GM21529 (cell line): ENCODE results near the gene BAZ2A.
"Not testable (repeated sequence)": the region's sequence is repeated elsewhere in the genome, so short reads cannot be mapped to it uniquely, and the experiment has no call there.

Experiments
- ATAC-seq: cut with Tn5 transposase; IDR thresholded peaks from one replicate; pipeline ENCODE4 v1.9.1; 2021; ENCODE audit not compliant: unreplicated experiment

Gene BAZ2A

GRCh38 chr12:56630180-56630632, at the start of gene BAZ2A:
Gene BAZ2A (minus strand): TSS chr12:56630326. CDS start chr12:56617530, 12,796 bp downstream.
- peak; percentile 54 for ATAC-seq

- no peak for ATAC-seq
Observed at GRCh38 chr12:56678852-56679251, 48.7 kb upstream of the BAZ2A start.

- peak; percentile 66 for ATAC-seq
Observed at GRCh38 chr12:56677680-56678079, 47.6 kb upstream of the BAZ2A start.

- no peak for ATAC-seq
Observed at GRCh38 chr12:56676851-56677580, 46.9 kb upstream of the BAZ2A start.

- no peak for ATAC-seq
Observed at GRCh38 chr12:56671608-56672007, 41.5 kb upstream of the BAZ2A start.

GRCh38 chr12:56670836-56671235, 40.7 kb upstream of the BAZ2A start:
- no peak for ATAC-seq

- no peak for ATAC-seq
Observed at GRCh38 chr12:56668197-56668457, 38.0 kb upstream of the BAZ2A start.

GRCh38 chr12:56661979-56662638, 32.0 kb upstream of the BAZ2A start:
- no peak for ATAC-seq

GRCh38 chr12:56661560-56661959, 31.4 kb upstream of the BAZ2A start:
- ATAC-seq, result no peak

GRCh38 chr12:56658921-56659320, 28.8 kb upstream of the BAZ2A start:
- no peak for ATAC-seq

GRCh38 chr12:56657416-56658379, 27.6 kb upstream of the BAZ2A start:
- no peak for ATAC-seq

GRCh38 chr12:56653781-56654180, 23.7 kb upstream of the BAZ2A start:
- ATAC-seq, result not testable (repeated sequence)

- ATAC-seq, result not testable (repeated sequence)
Observed at GRCh38 chr12:56648023-56648422, 17.9 kb upstream of the BAZ2A start.

- ATAC-seq, result peak; percentile 98
Observed at GRCh38 chr12:56645717-56646446, 15.8 kb upstream of the BAZ2A start, which contains the start of gene ATP5F1B. Gene ATP5F1B (minus strand): TSS chr12:56645984. CDS start chr12:56645963, 21 bp downstream.

GRCh38 chr12:56645201-56645716, 15.1 kb upstream of the BAZ2A start:
- no peak for ATAC-seq

GRCh38 chr12:56644654-56645053, 14.5 kb upstream of the BAZ2A start:
- no peak for ATAC-seq

- no peak for ATAC-seq
Observed at GRCh38 chr12:56641219-56641618, 11.1 kb upstream of the BAZ2A start.

- no peak for ATAC-seq
Observed at GRCh38 chr12:56637621-56638020, 7.5 kb upstream of the BAZ2A start.

- ATAC-seq, result peak; percentile 57
Observed at GRCh38 chr12:56636675-56637540, 6.8 kb upstream of the BAZ2A start.
